Epithelial cell of proximal tubule (primary cell): Measurements from ENCODE around the gene PLCG1. TPM values are rescaled to one million over a fixed set of nuclear protein-coding genes. Genes with fewer than 3 reads are reported as not detected.
A peak's percentile ranks its signal among the peaks of the same experiment; 100 is the strongest.

Source experiments
- DNase-seq: peaks from one replicate; pipeline ENCODE4 v3.0.0-alpha.2; 2011; ENCODE audit warnings: low read depth
- H3K4me3 ChIP-seq: 2 replicates; pipeline ENCODE4 v1.5.1; 2011; ENCODE audit warnings: low read depth, mild to moderate bottlenecking, low read length
- CTCF ChIP-seq: conservative IDR thresholded peaks from 2 replicates; pipeline ENCODE4 v1.5.1; 2012; ENCODE audit warnings: low read depth, mild to moderate bottlenecking, low read length
- total RNA-seq: library from RNA; depleted of rRNA; stranded (reverse); fragments of >200 nt; gene quantifications from 2 replicates; pipeline ENCODE4 v1.2.3, GENCODE V29; 2015

PLCG1 gene
- total RNA-seq, 1 donor from 2014 or later: 87.5 TPM

DNA sequence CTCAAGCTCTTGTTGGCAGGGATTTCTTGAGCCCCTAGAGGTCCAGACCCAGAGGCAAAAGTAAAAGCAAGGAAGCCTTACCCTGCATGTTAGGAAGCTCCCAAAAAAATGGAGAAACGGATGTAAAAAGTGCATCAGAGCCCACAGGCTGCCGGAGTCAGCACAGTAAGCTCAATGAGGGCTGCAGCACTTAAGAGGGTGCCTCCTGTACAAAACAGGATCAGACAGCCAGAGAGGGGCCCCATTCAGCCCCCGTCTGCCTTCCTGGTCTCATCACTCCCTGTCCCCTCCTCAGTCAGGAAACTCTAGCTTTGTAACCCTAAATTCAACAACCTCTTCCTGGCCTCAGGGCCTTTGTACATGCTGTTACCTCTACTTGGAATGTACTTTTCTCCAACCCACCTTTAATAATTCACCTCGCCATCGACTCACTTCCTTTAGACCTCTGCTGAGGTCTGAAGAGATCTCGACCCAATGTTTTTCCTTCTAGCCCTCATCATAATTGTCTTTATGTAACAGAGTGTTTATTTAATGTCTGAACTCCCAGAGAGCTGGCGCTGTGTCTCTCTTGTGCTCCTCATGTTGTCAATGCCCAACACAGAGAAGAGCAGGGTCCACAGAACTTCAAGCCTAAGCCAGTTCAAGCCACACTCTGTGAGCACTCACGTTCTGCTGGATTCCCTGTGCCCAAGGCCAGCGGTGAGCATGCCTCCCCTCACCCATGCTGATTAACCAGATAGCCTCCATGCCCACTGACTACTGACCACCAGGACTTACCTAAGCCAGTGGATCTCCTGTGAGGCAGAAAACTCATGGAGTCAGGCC is 2.8 kb upstream of the PLCG1 start:
- no peak for TF ChIP-seq CTCF
- H3K4me3 ChIP-seq: no peak overlapping the region

GRCh38 chr20:41135187-41135887 is 2.0 kb upstream of the PLCG1 start:
- TF ChIP-seq CTCF: peak; percentile 95
- no peak overlapping the region for H3K4me3 ChIP-seq
- DNase-seq: no peak

More for the DNA sequence above, 2.8 kb upstream of the PLCG1 start:
- no peak for DNase-seq

DNA sequence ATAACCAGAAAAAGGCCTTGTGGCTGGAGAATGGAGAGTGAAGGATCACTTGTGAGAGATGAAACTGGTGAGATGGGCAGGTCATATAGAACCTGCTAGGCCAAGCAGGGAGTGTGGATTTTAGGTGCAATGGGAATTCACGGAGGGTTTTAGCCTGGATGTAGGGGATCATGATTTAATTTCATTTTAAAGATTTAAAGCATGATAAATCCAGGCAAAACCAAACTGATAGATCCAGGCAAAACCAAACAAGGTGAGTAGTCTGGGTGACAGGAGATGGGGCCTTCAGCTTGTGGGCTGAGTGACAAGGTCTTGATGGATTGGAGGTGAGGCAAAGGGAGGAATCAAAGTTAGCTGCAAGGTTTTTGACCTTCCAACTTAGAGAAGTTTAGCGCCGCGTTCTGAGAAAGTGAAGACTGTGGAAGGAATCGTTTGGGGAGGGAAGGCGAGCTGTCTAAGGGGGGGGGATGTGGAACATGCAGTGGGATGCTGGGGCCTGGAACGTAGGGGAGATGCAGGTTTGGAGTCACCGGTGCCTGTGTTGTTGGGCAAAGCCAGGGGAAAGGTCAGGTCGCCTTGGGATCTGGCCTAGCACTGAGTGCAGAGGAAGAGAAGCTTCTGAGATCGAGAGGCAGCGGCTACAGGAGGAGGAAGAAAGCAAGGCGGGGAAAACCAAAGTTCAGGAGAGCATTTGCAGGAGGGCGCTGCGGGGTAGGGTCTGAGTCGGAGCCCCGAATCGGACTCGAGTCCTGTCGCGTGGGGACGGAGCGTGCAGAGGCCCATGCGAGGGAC is 1.3 kb upstream of the PLCG1 start:
- no peak for DNase-seq
- H3K4me3 ChIP-seq: peak overlapping the region; percentile 68
- no peak for TF ChIP-seq CTCF

DNA sequence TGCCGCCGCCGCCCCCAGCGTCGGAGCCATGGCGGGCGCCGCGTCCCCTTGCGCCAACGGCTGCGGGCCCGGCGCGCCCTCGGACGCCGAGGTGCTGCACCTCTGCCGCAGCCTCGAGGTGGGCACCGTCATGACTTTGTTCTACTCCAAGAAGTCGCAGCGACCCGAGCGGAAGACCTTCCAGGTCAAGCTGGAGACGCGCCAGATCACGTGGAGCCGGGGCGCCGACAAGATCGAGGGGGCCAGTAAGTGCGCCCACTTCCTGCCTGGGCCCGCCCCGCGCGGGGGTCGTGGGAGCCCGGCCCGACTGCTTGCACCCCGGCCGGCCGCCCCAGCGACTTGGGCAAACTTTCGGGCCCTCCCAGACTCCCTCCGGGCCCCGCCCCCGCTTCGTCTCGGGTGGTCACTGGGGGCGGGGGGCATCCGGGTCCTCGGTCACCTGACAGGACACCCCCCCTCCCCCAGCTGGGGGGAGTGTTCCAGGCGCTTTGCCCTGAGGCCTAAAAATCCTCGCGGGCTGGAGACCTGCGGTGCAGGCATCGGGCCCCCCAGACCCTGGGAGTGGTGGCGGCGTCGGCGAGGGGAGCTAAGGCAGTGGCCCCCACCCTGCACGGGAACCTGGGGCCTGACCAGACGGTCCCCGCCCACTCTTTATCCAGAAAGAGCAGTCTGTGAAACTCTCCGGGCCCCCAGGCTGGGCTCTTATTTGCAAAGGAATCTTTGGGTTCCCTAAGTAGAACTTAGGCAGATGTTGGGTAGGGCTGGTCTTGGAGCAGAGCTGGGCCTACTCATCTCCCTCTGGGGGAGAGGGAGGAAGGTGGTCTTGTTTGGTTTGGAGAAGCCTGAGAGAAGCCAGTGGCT is 501 bp downstream of the PLCG1 start:
- TF ChIP-seq CTCF: no peak
- DNase-seq: no peak
- H3K4me3 ChIP-seq: peak overlapping the region; percentile 68

- DNase-seq: no peak
- no peak for TF ChIP-seq CTCF
- peak overlapping the region; percentile 68 for H3K4me3 ChIP-seq
Measured at GRCh38 chr20:41138475-41139226, 1.3 kb downstream of the PLCG1 start.
